Activated T-helper 1 cell treated with anti-CD3 and anti-CD28 coated beads, Interleukin-12 subunit alpha, Interleukin-12 subunit beta, Interleukin-2, Interleukin-4 antibody, amounts not matched to agents 30 ng/mL and 10 ng/mL and 1 ng/mL, durations not matched to agents 14 hours and 24 hours and 36 hours (primary cell): Measurements from ENCODE around the gene EPM2A. TPM values are rescaled to one million over a fixed set of nuclear protein-coding genes. Genes with fewer than 3 reads are reported as not detected.

Experiments
- DNase-seq: peaks from one replicate; pipeline ENCODE4 v3.0.0; 2021; ENCODE audit warnings: low spot score
- H3K27ac Mint-ChIP-seq: one replicate; pipeline ENCODE4 v1.8.0; 2021; ENCODE audit warnings: mild to moderate bottlenecking, mixed read lengths
- H3K27me3 Mint-ChIP-seq: one replicate; pipeline ENCODE4 v1.8.0; 2022; ENCODE audit warnings: mild to moderate bottlenecking, moderate library complexity, mixed read lengths; ENCODE audit not compliant: insufficient read depth
- H3K36me3 Mint-ChIP-seq: one replicate; pipeline ENCODE4 v1.8.0; 2021; ENCODE audit warnings: low read depth, mixed read lengths
- H3K4me1 Mint-ChIP-seq: one replicate; pipeline ENCODE4 v1.8.0; 2021; ENCODE audit warnings: low read depth, mixed read lengths
- H3K4me3 Mint-ChIP-seq: one replicate; pipeline ENCODE4 v1.8.0; 2021; ENCODE audit warnings: mild to moderate bottlenecking, moderate library complexity, mixed read lengths
- H3K9me3 Mint-ChIP-seq: one replicate; pipeline ENCODE4 v1.8.0; 2021; ENCODE audit warnings: mixed read lengths
- intact Hi-C: fragments of 100-400 bp; cut with micrococcal nuclease; formaldehyde crosslinking; loops from one replicate; pipeline ENCODE4 v1.15.1; 2024
- total RNA-seq: library from RNA; stranded (reverse); gene quantifications from 2 replicates; pipeline ENCODE4 v1.2.3, GENCODE V29; 2022

Gene EPM2A
- total RNA-seq, 1 donor from 2014 or later = 6.5 TPM

DNA sequence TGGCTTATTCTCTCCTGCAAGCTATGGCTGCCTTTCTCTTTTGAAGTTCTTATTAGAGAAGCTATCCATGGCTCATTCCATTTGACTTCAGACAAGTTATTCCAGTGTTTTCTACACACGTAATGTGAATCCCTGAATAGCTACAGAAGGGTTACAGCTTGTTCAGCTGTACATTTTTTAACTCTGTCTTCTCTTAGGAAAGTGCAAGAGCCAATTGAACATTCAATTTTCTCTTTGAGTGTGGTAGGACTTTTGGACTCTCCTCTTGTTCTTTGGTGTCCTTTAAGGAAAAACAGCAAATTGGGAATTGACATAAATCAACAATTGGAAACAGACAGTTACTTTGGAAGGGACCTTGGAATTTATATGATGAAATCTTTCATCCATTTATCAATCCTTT is 125.8 kb downstream of the EPM2A start:
- Mint-ChIP-seq H3K9me3 (no peaks in the 10 kb centered on the region), H3K4me1 (no peaks in the 10 kb centered on the region), H3K4me3 (no peak overlapping the region), H3K36me3 (no peaks in the 10 kb centered on the region), H3K27ac (no peak overlapping the region), H3K27me3 (no peaks in the 10 kb centered on the region)
- no peak for DNase-seq
- intact Hi-C loops = no loop called here

DNA sequence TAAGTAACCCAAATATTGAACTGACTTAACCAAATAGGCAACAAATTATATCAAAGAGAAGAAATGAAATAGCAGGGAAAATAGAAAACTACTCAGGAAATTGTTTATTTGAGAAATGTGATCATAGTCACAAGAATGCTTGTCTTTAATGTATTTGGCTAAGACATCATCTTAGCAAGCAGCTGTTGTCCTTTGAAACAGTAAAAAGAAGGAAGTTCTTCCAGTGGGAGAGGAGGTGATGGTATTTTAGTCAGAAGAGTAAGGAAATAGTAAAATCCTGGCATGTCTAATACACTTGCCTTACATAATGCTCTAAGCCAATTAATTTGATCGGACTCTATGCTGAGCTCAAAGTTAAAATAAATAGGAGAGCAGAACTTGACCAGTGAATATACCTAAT is 126.5 kb downstream of the EPM2A start:
- H3K27me3 Mint-ChIP-seq = no peaks in the 10 kb centered on the region
- H3K9me3 Mint-ChIP-seq = no peaks in the 10 kb centered on the region
- intact Hi-C loops = no loop called here
- H3K27ac Mint-ChIP-seq = no peak overlapping the region
- DNase-seq = no peak
- H3K36me3 Mint-ChIP-seq = no peaks in the 10 kb centered on the region
- H3K4me1 Mint-ChIP-seq = no peaks in the 10 kb centered on the region
- no peak overlapping the region for H3K4me3 Mint-ChIP-seq

DNA sequence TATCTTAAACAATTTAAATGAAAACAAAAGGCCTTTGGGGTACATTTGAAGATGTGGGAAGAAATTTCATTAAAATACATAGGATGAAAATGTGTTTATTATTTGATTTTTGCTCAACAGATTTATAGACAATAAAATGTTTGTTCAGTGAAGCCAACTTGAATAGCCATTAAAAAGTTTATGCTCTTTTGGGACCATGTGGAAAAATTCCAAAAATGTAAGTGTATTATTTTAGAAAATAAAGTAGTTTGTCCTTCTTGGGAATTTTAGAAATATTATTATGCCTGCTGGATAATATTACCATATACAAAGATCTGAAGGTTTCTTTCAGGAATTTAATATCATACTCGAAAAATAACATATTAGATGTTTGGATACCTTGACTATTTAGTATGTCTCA is 131.3 kb downstream of the EPM2A start:
- H3K4me1 Mint-ChIP-seq = no peaks in the 10 kb centered on the region

DNA sequence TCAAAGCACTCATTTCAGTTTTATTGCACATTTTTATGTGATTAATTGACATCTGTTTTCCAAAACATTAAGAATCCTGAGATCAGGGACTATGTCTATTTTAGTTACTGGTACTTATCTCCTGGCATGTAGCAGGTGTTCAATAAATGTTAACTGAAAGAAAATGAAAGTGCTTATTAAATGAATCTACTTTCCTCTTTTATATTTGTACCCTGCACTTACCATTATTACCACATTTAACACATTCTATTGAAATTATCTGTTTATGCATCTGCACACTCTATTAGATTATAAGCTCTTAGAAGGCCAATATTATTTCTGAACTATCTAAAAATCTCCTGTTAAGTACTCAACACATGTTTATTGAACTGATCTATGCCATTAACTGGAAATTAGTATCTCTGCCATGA is 131.9 kb downstream of the EPM2A start:
- DNase-seq = no peak
- H3K4me3 Mint-ChIP-seq = no peak overlapping the region

More for the DNA sequence above, 131.3 kb downstream of the EPM2A start:
- intact Hi-C loops = no loop called here
- no peaks in the 10 kb centered on the region for H3K36me3 Mint-ChIP-seq
- no peak overlapping the region for H3K27ac Mint-ChIP-seq
- no peak overlapping the region for H3K4me3 Mint-ChIP-seq
- H3K27me3 Mint-ChIP-seq = no peaks in the 10 kb centered on the region
- H3K9me3 Mint-ChIP-seq = no peaks in the 10 kb centered on the region
- DNase-seq = no peak

DNA sequence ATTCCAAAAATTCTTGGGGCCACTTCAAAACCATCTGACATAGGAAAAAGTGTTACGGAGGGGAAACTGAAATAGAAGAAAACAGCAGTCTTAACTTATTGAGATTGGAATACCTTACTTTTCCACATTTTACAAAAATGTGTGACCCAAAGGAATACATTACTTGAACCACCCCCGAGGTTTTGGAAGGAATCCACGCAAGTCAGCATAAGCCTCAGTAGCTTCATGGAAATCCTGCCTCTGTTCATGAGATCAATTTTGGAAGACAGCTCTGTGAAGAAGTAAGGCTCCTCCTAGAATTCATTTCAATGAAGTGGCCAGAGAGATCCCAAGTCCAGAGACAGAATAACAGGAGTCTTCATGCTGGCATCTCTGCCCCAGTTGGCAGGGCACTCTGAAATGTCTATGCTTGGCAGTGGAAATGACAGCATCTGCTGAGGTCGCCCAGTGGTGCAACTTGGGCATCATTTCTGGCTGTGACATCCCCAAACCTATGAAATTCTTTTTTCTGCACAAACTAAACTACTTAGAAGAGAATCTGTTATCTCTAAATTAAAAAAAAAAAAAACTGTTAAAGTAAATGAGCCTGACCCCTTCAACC is 132.5 kb downstream of the EPM2A start:
- no peak overlapping the region for H3K27ac Mint-ChIP-seq
- H3K4me1 Mint-ChIP-seq = no peaks in the 10 kb centered on the region
- H3K36me3 Mint-ChIP-seq = no peaks in the 10 kb centered on the region
- intact Hi-C loops = no loop called here
- H3K4me3 Mint-ChIP-seq = no peak overlapping the region
- no peak for DNase-seq
- H3K27me3 Mint-ChIP-seq = no peaks in the 10 kb centered on the region
- H3K9me3 Mint-ChIP-seq = no peaks in the 10 kb centered on the region

More for the DNA sequence above, 131.9 kb downstream of the EPM2A start:
- H3K27me3 Mint-ChIP-seq = no peaks in the 10 kb centered on the region
- intact Hi-C loops = no loop called here
- H3K36me3 Mint-ChIP-seq = no peaks in the 10 kb centered on the region
- no peak overlapping the region for H3K27ac Mint-ChIP-seq
- no peaks in the 10 kb centered on the region for H3K4me1 Mint-ChIP-seq
- H3K9me3 Mint-ChIP-seq = no peaks in the 10 kb centered on the region

DNA sequence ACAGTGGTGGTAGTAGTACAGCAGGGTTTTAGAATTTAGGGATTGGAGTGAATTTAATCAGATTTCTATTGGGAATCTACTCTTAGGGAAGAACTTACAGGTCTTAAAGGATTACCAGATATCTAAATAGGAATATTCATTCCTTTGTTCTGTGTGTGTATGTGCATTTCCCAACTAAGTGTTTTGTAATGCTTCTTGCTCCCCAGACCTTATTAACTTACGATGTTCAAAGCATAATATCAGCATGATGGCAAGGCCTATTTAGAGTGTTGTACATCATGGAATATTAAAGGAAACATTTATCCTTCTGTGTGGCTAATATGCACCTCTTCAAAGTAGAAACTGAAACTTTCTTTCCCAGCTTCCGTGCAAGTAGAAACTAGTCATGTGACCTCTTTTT is 133.9 kb downstream of the EPM2A start:
- intact Hi-C loops = no loop called here
- no peak for DNase-seq
- no peaks in the 10 kb centered on the region for H3K4me1 Mint-ChIP-seq
- H3K36me3 Mint-ChIP-seq = no peaks in the 10 kb centered on the region
- H3K4me3 Mint-ChIP-seq = no peak overlapping the region
- H3K9me3 Mint-ChIP-seq = no peaks in the 10 kb centered on the region
- no peak overlapping the region for H3K27ac Mint-ChIP-seq
- no peaks in the 10 kb centered on the region for H3K27me3 Mint-ChIP-seq

DNA sequence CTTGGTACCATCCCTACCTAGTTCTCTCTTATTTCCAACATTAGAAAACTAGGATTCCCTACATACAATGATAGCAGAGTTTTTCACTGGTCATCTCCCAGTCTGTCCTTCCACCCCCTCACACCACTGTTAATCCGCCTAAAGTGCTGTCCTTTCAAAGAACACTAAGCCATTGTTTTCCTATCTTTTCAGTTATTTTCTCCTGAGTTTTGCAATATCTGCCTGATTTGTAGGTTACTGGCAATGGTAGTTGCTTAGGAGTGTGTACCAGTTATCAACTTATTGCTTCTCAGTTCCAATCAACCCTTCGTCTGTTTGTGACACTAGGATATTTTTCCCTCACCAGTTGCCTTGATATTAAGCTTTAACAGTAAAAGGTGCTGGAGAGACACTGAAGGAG is 135.0 kb downstream of the EPM2A start:
- no peak for DNase-seq
- Mint-ChIP-seq H3K27me3 (no peaks in the 10 kb centered on the region), H3K4me3 (no peak overlapping the region), H3K27ac (no peak overlapping the region), H3K36me3 (no peaks in the 10 kb centered on the region), H3K4me1 (no peaks in the 10 kb centered on the region), H3K9me3 (no peaks in the 10 kb centered on the region)
- intact Hi-C loops = no loop called here

DNA sequence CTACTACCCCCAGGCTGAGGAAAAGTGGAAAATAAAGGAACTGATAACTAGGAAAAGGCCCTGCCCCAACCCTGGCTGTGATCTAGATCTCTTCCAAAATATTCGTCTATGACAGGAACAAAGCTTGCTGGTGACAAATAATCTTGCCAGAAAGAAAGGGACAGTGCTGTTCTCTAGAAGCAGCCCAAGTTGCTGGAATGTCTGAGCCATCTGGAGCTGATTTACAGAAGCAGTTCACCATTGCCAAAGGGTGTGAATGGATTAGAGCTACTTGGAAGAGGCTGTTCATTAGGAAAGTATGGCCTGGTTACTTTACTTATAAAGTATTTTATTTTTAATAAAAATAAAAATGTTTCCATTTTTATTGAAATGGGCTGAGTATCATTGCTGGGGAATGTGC is 146.3 kb downstream of the EPM2A start:
- Mint-ChIP-seq H3K27ac (no peak overlapping the region), H3K9me3 (no peaks in the 10 kb centered on the region), H3K4me3 (no peak overlapping the region), H3K36me3 (no peaks in the 10 kb centered on the region), H3K27me3 (peaks cover 2% of the 10 kb centered on the region), H3K4me1 (no peaks in the 10 kb centered on the region)
- intact Hi-C loops = no loop called here
- DNase-seq = no peak

DNA sequence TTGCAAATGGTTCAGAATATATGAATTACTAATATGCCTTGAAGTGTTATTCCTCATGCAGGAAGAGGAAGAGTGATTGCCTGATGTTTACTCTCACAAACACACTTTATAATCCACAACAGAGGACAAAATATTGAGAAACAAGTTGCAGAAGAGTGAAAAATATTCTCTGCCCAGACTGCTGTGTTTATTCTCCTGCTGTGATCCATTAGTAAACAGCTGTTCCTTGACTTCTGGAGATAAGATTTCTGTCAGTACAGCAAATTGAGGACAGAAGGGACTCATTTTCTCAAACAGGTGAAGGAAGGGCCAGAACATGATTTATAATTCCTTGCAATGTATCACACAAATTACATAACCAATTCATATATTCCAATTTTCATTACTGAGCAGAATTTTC is 148.0 kb downstream of the EPM2A start:
- Mint-ChIP-seq H3K4me3 (no peak overlapping the region), H3K27me3 (peaks cover 2% of the 10 kb centered on the region), H3K4me1 (no peaks in the 10 kb centered on the region), H3K9me3 (no peaks in the 10 kb centered on the region), H3K27ac (no peak overlapping the region), H3K36me3 (no peaks in the 10 kb centered on the region)
- no peak for DNase-seq
- intact Hi-C loops = no loop called here

DNA sequence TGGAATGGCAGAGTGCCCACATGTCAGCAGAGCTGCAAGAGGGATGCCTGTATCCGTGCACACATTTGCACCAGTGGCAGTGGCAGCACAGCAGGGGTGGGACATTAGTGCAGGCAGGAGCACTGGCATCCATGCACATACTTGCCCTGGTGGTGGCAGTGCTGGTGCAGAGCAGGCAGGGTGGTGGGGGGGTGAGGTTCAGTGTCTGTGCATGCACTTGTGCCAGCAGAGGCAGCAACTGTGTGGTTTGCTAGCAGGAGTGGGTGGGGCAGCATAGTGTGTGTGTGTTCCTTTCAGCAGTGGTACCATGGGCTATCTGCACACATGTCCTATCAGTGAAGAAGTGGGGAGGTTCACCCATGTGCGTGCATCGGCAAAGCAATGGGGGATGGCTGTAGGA is 151.6 kb downstream of the EPM2A start:
- intact Hi-C loops = no loop called here
- no peak overlapping the region for H3K4me3 Mint-ChIP-seq

More for the DNA sequence above, 151.6 kb downstream of the EPM2A start:
- Mint-ChIP-seq H3K27ac (no peak overlapping the region), H3K36me3 (no peaks in the 10 kb centered on the region), H3K9me3 (no peaks in the 10 kb centered on the region), H3K4me1 (no peaks in the 10 kb centered on the region), H3K27me3 (peaks cover 2% of the 10 kb centered on the region)
- DNase-seq = no peak

Other genes with a start within 250 kb of the EPM2A start
- 8.8 TPM in 2 replicates for gene FBXO30, start 79.3 kb upstream of the EPM2A start, total RNA-seq
- gene SHPRH, start 228.8 kb upstream of the EPM2A start, total RNA-seq = 20.4 and 20.7 TPM in 2 replicates